ENCODE results near the gene NMD3.

DNA sequence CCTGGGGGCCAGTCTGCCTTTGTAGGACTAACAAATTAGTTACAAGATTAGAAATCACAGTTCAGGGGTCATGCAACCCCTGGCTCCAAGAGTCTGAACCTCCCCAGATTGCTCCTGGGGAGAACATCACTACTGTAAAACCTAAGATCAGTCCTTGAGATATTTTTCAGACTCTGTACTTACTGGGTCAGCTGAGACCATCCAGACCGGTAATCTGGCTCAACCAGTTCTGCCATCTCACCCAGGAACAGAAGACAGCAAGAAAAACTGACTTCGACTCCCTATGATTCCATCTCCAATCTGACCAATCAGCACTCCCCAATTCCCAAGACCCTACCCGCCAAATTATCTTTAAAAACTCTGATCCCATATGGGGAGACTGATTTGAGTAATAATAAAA, 47.5 kb downstream of the NMD3 start:
- TF ChIP-seq, protein P1, sequence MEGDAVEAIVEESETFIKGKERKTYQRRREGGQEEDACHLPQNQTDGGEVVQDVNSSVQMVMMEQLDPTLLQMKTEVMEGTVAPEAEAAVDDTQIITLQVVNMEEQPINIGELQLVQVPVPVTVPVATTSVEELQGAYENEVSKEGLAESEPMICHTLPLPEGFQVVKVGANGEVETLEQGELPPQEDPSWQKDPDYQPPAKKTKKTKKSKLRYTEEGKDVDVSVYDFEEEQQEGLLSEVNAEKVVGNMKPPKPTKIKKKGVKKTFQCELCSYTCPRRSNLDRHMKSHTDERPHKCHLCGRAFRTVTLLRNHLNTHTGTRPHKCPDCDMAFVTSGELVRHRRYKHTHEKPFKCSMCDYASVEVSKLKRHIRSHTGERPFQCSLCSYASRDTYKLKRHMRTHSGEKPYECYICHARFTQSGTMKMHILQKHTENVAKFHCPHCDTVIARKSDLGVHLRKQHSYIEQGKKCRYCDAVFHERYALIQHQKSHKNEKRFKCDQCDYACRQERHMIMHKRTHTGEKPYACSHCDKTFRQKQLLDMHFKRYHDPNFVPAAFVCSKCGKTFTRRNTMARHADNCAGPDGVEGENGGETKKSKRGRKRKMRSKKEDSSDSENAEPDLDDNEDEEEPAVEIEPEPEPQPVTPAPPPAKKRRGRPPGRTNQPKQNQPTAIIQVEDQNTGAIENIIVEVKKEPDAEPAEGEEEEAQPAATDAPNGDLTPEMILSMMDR (IDR thresholded peaks at IDR 0.05 in 8 of 11, conservative IDR thresholded peaks at IDR 0.05 in 3 of 11) = no peak
- no peak for TF ChIP-seq POLR2A (IDR thresholded peaks at IDR 0.05)
- TF ChIP-seq POLR2AphosphoS5 (IDR thresholded peaks at IDR 0.05) = no peak
